GM18517 (cell line): ENCODE results near the gene TMEM37.

Experiments used
- ATAC-seq: cut with Tn5 transposase; IDR thresholded peaks from one replicate; pipeline ENCODE4 v1.9.1; 2021; ENCODE audit warnings: mild to moderate bottlenecking, moderate library complexity; ENCODE audit not compliant: unreplicated experiment

TMEM37 gene

DNA sequence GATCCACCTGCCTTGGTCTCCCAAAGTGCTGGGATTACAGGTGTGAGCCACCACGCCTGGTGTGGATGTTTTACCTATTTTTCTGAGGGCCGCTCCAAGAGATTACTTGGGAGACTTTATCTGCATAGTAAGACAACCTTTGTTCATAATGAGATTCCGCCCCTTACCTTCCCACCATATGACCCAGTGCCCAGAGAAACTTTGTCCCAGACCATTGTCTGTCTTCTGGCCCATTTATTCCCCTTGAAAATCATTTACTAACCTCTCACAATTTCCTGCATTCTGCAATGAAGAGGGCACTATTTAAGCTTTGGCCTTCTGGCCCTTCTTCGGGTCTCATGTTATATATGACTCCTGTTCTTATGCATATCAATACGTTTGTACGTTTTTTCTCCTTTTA, 13.7 kb upstream of the TMEM37 start:
- ATAC-seq: no peak

DNA sequence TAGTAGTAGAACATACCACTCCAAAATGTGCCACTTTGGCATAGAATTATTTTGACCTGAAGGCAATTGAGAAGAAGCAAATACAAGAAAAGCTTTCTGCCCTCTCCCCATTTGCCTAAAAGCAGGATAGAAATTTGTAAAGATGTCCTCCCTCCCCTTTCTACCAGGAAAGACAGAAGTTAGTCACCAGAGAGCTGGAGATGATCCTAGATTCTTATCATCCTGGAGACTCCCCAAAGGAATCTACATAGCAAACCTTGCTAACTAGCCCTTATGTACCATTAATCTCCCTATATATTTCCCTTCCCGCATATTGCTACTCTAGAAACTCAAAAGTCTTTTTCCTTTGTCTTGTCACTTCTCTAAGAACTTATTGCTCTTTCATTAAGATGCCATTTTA, 12.6 kb upstream of the TMEM37 start:
- no peak for ATAC-seq

GRCh38 chr2:119419803-119420508, 11.7 kb upstream of the TMEM37 start:
- ATAC-seq: no peak

- ATAC-seq: no peak
These were observed 10.3 kb upstream of the TMEM37 start for GRCh38 chr2:119421304-119421703.

- no peak for ATAC-seq
These were observed 9.9 kb upstream of the TMEM37 start for GRCh38 chr2:119421741-119422140.

GRCh38 chr2:119422360-119423107, 9.1 kb upstream of the TMEM37 start:
- ATAC-seq: no peak

GRCh38 chr2:119423108-119423444, 8.6 kb upstream of the TMEM37 start:
- no peak for ATAC-seq

GRCh38 chr2:119423811-119424210, 7.8 kb upstream of the TMEM37 start:
- ATAC-seq: no peak

DNA sequence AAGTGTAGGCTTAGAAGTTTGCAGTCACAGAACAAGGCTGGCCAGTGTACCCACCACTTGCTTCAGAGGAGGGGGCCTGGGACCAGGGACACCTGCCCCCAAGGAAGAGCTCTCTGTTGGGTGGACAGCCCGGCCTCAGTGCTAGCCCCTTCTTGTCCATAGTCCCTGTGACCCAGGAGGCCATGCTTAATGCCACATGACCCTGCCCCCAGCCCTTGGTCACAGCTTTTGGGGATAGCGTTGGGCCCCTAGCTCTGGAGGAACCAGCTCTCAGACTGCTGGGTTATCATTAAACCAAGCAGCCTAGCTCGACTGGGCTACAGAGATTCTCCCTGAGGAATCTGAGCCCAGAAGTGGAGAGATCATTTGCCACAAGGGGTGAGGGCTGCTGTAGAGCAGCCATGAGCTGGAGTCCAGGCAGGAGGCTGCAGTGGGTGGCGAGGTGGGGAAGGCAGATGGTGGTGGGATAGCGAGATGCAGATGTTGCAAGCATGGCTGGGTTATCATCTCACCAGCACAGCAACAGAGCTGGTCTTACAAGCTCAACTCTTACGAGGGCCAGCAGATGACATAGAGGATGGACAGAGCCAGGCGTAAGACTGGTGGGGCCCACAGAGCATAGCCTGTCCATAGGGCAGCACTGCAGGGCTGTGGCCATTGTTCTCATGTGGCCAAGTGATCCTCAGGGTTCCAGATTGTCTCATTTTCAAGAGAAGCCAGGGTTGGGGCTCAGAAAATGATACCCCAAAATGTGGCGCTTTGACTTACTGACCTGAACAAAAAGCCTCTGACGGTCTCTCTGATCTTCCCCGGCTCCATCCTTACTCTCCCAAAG, 7.2 kb upstream of the TMEM37 start:
- no peak for ATAC-seq

DNA sequence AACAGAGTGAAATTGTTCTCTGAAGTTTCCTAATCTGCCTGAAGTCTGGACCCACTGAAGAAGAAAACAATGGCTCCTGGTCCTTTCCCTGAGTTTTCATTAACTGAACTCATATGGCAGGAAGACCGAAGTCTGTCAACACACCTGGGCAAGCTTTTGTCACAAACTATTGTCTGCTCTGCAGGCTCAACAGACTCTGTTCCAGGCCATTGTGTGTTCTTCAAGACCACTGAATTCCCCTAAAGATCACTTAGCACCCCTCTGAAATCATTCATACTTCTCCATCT, 6.6 kb upstream of the TMEM37 start:
- ATAC-seq: no peak

DNA sequence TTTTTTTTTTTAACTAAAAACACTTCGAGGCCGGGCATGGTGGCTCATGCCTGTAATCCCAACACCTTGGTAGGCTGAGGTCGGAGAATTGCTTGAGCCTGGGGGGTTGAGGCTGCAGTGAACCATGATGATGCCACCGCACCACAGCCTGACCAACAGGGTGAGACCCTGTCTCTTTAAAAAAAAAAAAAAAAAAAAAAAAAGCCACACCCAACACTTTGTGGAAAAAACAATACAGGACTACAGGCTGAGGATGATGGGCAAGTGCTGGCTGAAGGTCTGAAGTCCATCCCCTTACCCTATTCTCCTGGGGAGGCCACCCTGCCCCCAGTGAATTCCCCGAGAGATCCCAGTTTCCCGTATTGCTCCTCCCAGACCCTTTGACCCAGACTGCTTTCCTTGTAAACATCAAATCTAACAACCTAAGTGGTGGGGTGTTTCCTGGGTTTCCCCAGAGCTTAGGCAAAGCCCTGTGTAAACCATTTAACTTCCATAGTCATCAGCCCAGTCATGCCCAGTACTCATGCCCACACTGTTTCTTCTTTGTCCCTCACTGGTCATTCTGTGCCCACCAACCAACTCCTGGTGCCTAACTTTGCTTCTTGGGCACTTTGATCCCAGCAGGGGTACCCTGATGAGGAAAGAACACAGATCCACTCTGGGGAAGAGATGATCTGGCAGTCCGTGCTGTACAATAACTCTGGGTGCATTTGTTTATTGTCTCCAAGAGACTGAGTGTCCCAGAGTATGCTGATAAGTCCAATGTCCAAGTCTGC, 5.8 kb upstream of the TMEM37 start:
- ATAC-seq: no peak

DNA sequence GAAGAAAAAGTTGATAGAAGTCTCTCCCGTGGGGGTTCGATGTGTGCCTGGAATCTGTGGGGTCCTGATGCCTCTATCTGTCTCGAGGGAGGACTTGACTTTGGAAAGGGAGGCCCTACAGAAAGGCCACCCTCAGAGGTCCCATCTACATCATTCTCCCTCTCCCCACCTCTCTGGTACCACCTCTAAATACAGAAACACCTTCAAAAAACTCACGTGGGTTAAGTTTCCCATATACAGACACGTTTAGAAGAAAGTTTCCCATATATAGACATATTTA, 5.3 kb upstream of the TMEM37 start:
- no peak for ATAC-seq

DNA sequence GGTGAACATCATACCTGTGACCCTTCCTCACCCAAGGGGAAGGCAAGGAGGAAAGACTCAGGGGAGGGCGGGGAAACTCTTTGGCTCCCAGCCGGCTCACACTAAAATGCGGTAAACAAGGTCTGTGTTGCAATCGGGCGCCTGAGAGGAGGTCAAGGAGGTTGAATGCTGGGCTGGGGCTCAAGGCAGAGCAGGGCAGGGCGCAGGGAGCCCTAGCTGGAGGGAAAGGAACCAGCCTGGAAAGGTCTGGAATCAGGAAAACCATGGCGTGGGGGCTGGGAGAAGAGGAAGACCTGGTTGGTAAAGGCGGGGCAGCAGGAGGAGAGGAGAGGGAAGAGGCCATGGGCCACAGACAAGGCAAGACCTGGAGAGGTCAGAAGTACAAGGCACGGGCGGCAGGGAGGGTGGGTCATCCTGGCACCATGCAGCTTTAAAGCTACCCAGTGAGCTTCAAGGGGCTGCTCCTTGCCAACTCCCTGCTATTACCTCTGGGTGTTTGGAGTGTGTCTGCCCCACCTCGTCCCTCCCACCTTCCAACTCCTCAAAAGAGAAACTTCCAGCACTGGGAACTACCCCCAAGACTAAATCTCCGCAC, 4.8 kb upstream of the TMEM37 start:
- no peak for ATAC-seq

GRCh38 chr2:119427756-119428155, 3.9 kb upstream of the TMEM37 start:
- no peak for ATAC-seq

GRCh38 chr2:119428488-119429224, 3.0 kb upstream of the TMEM37 start:
- ATAC-seq: no peak

DNA sequence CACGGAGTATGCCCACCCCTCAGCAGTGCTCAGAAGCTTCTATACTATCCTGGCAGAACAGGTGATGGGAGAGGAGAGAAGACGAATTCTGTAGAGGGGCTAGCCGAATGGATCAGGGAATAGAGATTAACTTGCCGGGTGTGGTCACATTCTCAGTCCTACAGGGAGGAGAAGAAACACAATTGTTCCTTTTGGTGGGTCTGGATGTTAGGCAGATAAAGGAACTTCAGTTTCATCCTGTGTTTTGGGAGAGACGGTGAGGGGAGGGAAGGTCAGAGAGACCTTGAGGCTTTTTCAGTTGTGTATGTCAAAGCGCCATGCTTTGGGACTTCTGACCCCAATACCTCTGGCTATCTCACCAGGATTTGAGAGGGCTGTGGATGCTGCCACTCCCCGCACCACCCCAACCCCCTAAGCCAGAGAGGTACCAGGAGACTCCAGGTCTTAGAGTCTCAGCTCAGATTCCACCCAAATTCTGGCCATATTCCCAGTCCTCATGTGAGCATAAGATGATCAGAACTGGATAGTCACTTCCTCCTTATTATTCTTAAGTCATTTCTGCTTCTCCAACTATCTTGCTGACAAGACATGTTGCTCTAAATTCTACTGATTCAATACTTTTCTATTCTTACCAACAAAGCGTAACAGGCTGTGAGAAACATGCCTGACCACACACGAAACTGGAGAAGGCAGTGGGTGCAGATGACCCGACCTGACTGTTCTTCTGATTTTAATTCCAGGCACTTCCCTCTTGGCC, 2.3 kb upstream of the TMEM37 start:
- ATAC-seq: no peak

GRCh38 chr2:119430023-119430498, 1.6 kb upstream of the TMEM37 start:
- no peak for ATAC-seq

GRCh38 chr2:119431976-119432850, 559 bp downstream of the TMEM37 start:
- ATAC-seq: no peak
